K562 (cell line): ENCODE measurements around the gene LRRC41. TPM values are rescaled to one million over a fixed set of nuclear protein-coding genes. Genes with fewer than 3 reads are reported as not detected.

ENCODE experiments used
- ARID2 ChIP-seq: fragments of 450-650 bp; IDR thresholded peaks from 2 replicates; pipeline ENCODE4 v1.6.1; 2017; ENCODE audit warnings: antibody characterized with exemption, mild to moderate bottlenecking
- ASH1L ChIP-seq: fragments of 450-650 bp; IDR thresholded peaks from 2 replicates; pipeline ENCODE4 v1.6.1; 2018; ENCODE audit warnings: borderline replicate concordance, mild to moderate bottlenecking, low read depth; ENCODE audit not compliant: partially characterized antibody
- DPF2 ChIP-seq: fragments of 450-650 bp; IDR thresholded peaks from 2 replicates; pipeline ENCODE4 v1.6.1; 2016
- EP300 ChIP-seq: IDR thresholded peaks from 2 replicates; pipeline ENCODE4 v1.6.1; 2012; ENCODE audit warnings: low read length, improper control_type of control experiment
- ETV5 ChIP-seq: sonication (generic); formaldehyde crosslinking; IDR thresholded peaks from 2 replicates; pipeline ENCODE4 v1.4.0; 2020; ENCODE audit warnings: low read depth, mild to moderate bottlenecking, missing genetic modification reagents
- FOXP1 ChIP-seq: sonication (generic); formaldehyde crosslinking; IDR thresholded peaks from 2 replicates; pipeline ENCODE4 v1.8.0; 2022; ENCODE audit warnings: mild to moderate bottlenecking, missing genetic modification reagents
- HDAC8 ChIP-seq: fragments of 450-650 bp; IDR thresholded peaks from 2 replicates; pipeline ENCODE4 v1.6.1; 2016; ENCODE audit warnings: mild to moderate bottlenecking, missing genetic modification characterization, moderate library complexity, missing compliant biosample characterization
- HMG20B ChIP-seq: fragments of 250-450 bp; sonication (Bioruptor Pico); IDR thresholded peaks from 2 replicates; pipeline ENCODE4 v1.5.0; 2021; ENCODE audit warnings: mild to moderate bottlenecking
- IFI16 ChIP-seq: fragments of 250-450 bp; sonication (Bioruptor Pico); IDR thresholded peaks from 2 replicates; pipeline ENCODE4 v2.1.2; 2022; ENCODE audit warnings: mild to moderate bottlenecking, inconsistent platforms
- KAT8 ChIP-seq: fragments of 450-650 bp; IDR thresholded peaks from 2 replicates; pipeline ENCODE4 v1.6.1; 2016; ENCODE audit warnings: low read depth, mild to moderate bottlenecking
- KDM4B ChIP-seq, 2 experiments: fragments of 450-650 bp in 1 of 2; sonication (generic) in 1 of 2; IDR thresholded peaks; 2 replicates each; pipeline ENCODE4 v1.6.1; 2016 to 2017; ENCODE audit warnings: borderline replicate concordance in 2 of 2, antibody characterized with exemption in 1 of 2, low read depth in 1 of 2, mild to moderate bottlenecking in 1 of 2
- LEF1 ChIP-seq: fragments of 450-650 bp; IDR thresholded peaks from 2 replicates; pipeline ENCODE4 v1.6.1; 2016; ENCODE audit warnings: mild to moderate bottlenecking
- MAZ ChIP-seq, 2 experiments: fragments of 450-650 bp in 1 of 2; sonication (generic) in 1 of 2; formaldehyde crosslinking; IDR thresholded peaks in 1 of 2; conservative IDR thresholded peaks in 1 of 2; 2 replicates each; pipeline versions ENCODE4 v1.4.0 to v1.5.0; 2020; ENCODE audit warnings: mild to moderate bottlenecking in 1 of 2, missing genetic modification reagents in 1 of 2
- MBD2 ChIP-seq: sonication (generic); IDR thresholded peaks from 2 replicates; pipeline ENCODE4 v1.6.1; 2016; ENCODE audit warnings: low read depth, borderline replicate concordance
- NELFE ChIP-seq: IDR thresholded peaks from 2 replicates; pipeline ENCODE4 v1.6.1; 2011; ENCODE audit warnings: mild to moderate bottlenecking; ENCODE audit not compliant: insufficient read depth, insufficient read length
- NFXL1 ChIP-seq: fragments of 450-650 bp; formaldehyde crosslinking; IDR thresholded peaks from 2 replicates; pipeline ENCODE4 v1.4.0; 2021; ENCODE audit warnings: mild to moderate bottlenecking
- PHB2 ChIP-seq: fragments of 450-650 bp; IDR thresholded peaks from 2 replicates; pipeline ENCODE4 v1.6.1; 2017; ENCODE audit warnings: low read depth
- RFX5 ChIP-seq: IDR thresholded peaks from 2 replicates; pipeline ENCODE4 v1.6.1; 2011; ENCODE audit warnings: low read depth, mild to moderate bottlenecking, improper control_type of control experiment, low read length
- SMAD3 ChIP-seq: fragments of 450-650 bp; formaldehyde crosslinking; conservative IDR thresholded peaks from 2 replicates; pipeline ENCODE4 v1.4.0; 2020; ENCODE audit warnings: mild to moderate bottlenecking
- ZNF551 ChIP-seq: fragments of 250-450 bp; sonication (Bioruptor Pico); IDR thresholded peaks from 2 replicates; pipeline ENCODE4 v1.5.0; 2021; ENCODE audit warnings: mild to moderate bottlenecking, moderate library complexity
- ZNF780A ChIP-seq: fragments of 250-450 bp; sonication (Bioruptor Pico); IDR thresholded peaks from 2 replicates; pipeline ENCODE4 v1.5.0; 2021; ENCODE audit warnings: mild to moderate bottlenecking
- polyA plus RNA-seq, 8 experiments: library from polyadenylated mRNA; depleted of rRNA in 4 of 8; stranded (reverse) in 5 of 8; unstranded in 3 of 8; fragments of >200 nt; fragmentation: Nextera tagmentation in 2 of 8; fragmentation: Illumina TruSeq in 1 of 8; extraction: Ambion mirVana in 2 of 8; extraction: Trizol in 1 of 8; gene quantifications; 2 replicates each; pipeline versions ENCODE4 v1.2.1 to v1.2.3, GENCODE V29; 2011 to 2014; ENCODE audit warnings: inconsistent platforms in 1 of 8, missing spikeins in 1 of 8
- total RNA-seq, 7 experiments: library from RNA; depleted of rRNA in 6 of 7; stranded (reverse); fragments of >200 nt in 6 of 7; fragmentation: Illumina TruSeq in 2 of 7; extraction: Trizol in 2 of 7; gene quantifications; 2 replicates each; pipeline versions ENCODE4 v1.2.1 to v1.2.3, GENCODE V29; 2011 to 2021; ENCODE audit warnings: low replicate concordance in 1 of 7
- TF ChIP-seq, protein P1 (sequence below): fragments of 450-650 bp; IDR thresholded peaks from one replicate; pipeline ENCODE4 v1.6.1; 2018; ENCODE audit warnings: mild to moderate bottlenecking, moderate library complexity; ENCODE audit not compliant: partially characterized antibody
- TF ChIP-seq, protein P2 (sequence below): fragments of 250-450 bp; sonication (Bioruptor Pico); IDR thresholded peaks from 2 replicates; pipeline ENCODE4 v1.8.0; 2021; ENCODE audit warnings: mild to moderate bottlenecking, moderate library complexity
- TF ChIP-seq, protein P3 (sequence below), 3 experiments: IDR thresholded peaks in 2 of 3; conservative IDR thresholded peaks in 1 of 3; 2 replicates each; pipeline ENCODE4 v1.5.1; 2011 to 2012; ENCODE audit warnings: low read length in 3 of 3, mild to moderate bottlenecking in 3 of 3, control low read depth in 2 of 3, improper control_type of control experiment in 1 of 3, inconsistent platforms in 1 of 3, low read depth in 1 of 3, mixed read lengths in 1 of 3, moderate library complexity in 1 of 3; ENCODE audit not compliant: insufficient read depth in 2 of 3
- TF ChIP-seq, protein P4 (sequence below): fragments of 450-650 bp; IDR thresholded peaks from 2 replicates; pipeline ENCODE4 v1.6.1; 2016; ENCODE audit warnings: missing biosample characterization, missing genetic modification characterization

LRRC41 gene
- total and polyA plus RNA-seq, 9 of the 15 experiments (the other 6 are each of a cell fraction or from before 2014, with no cell fraction given): 10.5 to 64.7 (median 44.2) TPM

DNA sequence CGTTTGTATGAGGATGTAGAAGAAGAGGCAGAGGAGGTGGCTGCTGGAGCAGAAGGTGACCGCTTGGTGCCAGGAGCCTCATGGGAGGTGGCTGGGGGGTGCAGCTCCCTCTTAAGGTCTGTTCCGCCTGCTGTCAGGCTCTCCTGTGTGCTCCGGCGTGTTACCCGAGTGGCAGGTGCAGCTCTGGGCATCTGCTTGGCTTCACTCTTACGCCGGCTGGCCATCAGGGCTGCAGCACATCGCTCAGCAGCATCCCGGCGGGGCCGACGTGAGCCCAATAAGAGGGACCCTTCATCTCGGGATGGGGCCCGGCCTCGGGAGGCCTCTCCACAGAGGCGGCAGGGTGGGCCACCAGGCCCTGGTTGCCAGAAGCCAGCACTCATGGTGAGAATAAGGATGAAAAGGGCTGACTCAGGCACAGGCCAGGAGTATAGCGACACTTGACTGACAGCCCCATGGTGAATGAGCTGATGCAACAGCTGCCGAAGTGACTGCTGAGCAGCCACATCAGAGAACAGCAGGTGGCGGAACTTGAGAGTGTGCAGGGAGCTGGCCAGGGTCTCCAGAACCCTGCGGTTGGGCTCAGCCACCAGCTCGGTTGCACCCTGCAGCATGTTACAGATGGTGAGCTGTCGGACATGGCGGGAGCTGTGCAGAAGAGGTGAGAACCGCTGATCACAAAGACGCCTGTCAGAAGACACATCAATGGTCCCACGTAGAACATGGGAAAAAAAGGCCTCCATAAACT is 17.5 kb downstream of the LRRC41 start (continued):
- TF ChIP-seq KAT8 (no peak), NELFE (no peak), LEF1 (no peak; the same call in 1 of the 2 replicates), HMG20B (CRISPR knock-in tag) (no peak), KDM4B (IDR thresholded peaks at IDR 0.05; ENCODE audit: borderline replicate concordance in 2 of 2, low read depth in 1 of 2) (no peak), EP300 (peak; percentile 66), MBD2 (no peak), IFI16 (no peak), NFXL1 (CRISPR knock-in tag) (no peak), PHB2 (no peak), ETV5 (CRISPR knock-in tag) (no peak), DPF2 (no peak), ZNF780A (CRISPR knock-in tag) (no peak), HDAC8 (tag) (no peak), ZNF551 (no peak), ASH1L (no peak), FOXP1 (CRISPR knock-in tag) (peak; percentile 54; the same call in 1 of the 2 replicates), ARID2 (no peak), SMAD3 (CRISPR knock-in tag) (no peak), RFX5 (no peak), MAZ (CRISPR knock-in tag; conservative IDR thresholded peaks at IDR 0.05 in 1 of 2, IDR thresholded peaks at IDR 0.05 in 1 of 2) (peak in 1 of 2 experiments; percentile 36; a peak in 1 of 4 replicates)
- TF ChIP-seq, protein P1, sequence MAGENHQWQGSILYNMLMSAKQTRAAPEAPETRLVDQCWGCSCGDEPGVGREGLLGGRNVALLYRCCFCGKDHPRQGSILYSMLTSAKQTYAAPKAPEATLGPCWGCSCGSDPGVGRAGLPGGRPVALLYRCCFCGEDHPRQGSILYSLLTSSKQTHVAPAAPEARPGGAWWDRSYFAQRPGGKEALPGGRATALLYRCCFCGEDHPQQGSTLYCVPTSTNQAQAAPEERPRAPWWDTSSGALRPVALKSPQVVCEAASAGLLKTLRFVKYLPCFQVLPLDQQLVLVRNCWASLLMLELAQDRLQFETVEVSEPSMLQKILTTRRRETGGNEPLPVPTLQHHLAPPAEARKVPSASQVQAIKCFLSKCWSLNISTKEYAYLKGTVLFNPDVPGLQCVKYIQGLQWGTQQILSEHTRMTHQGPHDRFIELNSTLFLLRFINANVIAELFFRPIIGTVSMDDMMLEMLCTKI: no peak
- TF ChIP-seq, protein P2, sequence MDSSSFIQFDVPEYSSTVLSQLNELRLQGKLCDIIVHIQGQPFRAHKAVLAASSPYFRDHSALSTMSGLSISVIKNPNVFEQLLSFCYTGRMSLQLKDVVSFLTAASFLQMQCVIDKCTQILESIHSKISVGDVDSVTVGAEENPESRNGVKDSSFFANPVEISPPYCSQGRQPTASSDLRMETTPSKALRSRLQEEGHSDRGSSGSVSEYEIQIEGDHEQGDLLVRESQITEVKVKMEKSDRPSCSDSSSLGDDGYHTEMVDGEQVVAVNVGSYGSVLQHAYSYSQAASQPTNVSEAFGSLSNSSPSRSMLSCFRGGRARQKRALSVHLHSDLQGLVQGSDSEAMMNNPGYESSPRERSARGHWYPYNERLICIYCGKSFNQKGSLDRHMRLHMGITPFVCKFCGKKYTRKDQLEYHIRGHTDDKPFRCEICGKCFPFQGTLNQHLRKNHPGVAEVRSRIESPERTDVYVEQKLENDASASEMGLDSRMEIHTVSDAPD (CRISPR knock-in tag): peak; percentile 59; the same call in 1 of the 2 replicates
- TF ChIP-seq, protein P3, sequence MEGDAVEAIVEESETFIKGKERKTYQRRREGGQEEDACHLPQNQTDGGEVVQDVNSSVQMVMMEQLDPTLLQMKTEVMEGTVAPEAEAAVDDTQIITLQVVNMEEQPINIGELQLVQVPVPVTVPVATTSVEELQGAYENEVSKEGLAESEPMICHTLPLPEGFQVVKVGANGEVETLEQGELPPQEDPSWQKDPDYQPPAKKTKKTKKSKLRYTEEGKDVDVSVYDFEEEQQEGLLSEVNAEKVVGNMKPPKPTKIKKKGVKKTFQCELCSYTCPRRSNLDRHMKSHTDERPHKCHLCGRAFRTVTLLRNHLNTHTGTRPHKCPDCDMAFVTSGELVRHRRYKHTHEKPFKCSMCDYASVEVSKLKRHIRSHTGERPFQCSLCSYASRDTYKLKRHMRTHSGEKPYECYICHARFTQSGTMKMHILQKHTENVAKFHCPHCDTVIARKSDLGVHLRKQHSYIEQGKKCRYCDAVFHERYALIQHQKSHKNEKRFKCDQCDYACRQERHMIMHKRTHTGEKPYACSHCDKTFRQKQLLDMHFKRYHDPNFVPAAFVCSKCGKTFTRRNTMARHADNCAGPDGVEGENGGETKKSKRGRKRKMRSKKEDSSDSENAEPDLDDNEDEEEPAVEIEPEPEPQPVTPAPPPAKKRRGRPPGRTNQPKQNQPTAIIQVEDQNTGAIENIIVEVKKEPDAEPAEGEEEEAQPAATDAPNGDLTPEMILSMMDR (IDR thresholded peaks at IDR 0.05 in 2 of 3, conservative IDR thresholded peaks at IDR 0.05 in 1 of 3; ENCODE audit: insufficient read depth in 2 of 3, low read depth in 1 of 3, low read length in 3 of 3): peak in 2 of 3 experiments; percentile 12 to 39; a peak in 2 of 6 replicates
- TF ChIP-seq, protein P4, sequence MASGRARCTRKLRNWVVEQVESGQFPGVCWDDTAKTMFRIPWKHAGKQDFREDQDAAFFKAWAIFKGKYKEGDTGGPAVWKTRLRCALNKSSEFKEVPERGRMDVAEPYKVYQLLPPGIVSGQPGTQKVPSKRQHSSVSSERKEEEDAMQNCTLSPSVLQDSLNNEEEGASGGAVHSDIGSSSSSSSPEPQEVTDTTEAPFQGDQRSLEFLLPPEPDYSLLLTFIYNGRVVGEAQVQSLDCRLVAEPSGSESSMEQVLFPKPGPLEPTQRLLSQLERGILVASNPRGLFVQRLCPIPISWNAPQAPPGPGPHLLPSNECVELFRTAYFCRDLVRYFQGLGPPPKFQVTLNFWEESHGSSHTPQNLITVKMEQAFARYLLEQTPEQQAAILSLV (tag): peak; percentile 74; the same call in 1 of the 2 replicates
